HUES6 (cell line): ENCODE data around the gene ADGRL3.
"Not testable (repeated sequence)": the region's sequence is repeated elsewhere in the genome, so short reads cannot be mapped to it uniquely, and the experiment has no call there.

Source experiments
- H3K27ac ChIP-seq: 2 replicates; pipeline ENCODE4 v1.7.0; 2013; ENCODE audit warnings: low read depth, mild to moderate bottlenecking, low read length, inconsistent platforms
- H3K27me3 ChIP-seq: 2 replicates; pipeline ENCODE4 v1.6.1; 2013; ENCODE audit warnings: low read length; ENCODE audit not compliant: control insufficient read depth, insufficient read depth
- H3K36me3 ChIP-seq: 2 replicates; pipeline ENCODE4 v1.6.1; 2013; ENCODE audit warnings: low read length; ENCODE audit not compliant: control insufficient read depth, insufficient read depth
- H3K4me1 ChIP-seq: 2 replicates; pipeline ENCODE4 v1.6.1; 2013; ENCODE audit warnings: low read length; ENCODE audit not compliant: control insufficient read depth, insufficient read depth
- H3K4me3 ChIP-seq: 2 replicates; pipeline ENCODE4 v1.5.1; 2013; ENCODE audit warnings: low read depth, low read length
- H3K9ac ChIP-seq: one replicate; pipeline ENCODE4 v1.6.1; 2013; ENCODE audit warnings: mild to moderate bottlenecking, low read length
- H3K9me3 ChIP-seq: 2 replicates; pipeline ENCODE4 v1.6.1; 2013; ENCODE audit warnings: low read depth, low read length; ENCODE audit not compliant: control insufficient read depth, insufficient read depth

ADGRL3 gene

DNA sequence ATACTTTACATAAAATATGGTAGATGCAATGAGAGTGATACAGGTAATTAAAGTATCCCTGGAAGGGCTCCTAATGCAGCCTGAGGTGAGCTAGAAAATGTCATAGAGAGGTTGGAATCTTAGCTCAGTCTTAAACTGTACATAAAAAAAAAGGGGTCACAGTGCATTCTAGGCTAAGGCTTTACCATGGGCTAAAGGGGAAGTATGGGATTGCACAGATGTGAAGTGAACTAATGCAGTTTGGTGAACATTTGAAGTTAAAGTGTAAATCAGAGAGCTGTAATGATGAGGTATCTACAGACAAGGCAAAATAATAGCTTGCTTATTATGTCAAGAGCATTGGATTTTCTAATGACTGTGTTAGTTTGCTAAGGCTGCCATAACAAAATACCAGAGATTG, 405.9 kb downstream of the ADGRL3 start:
- Histone ChIP-seq H3K36me3 (no peaks in the 10 kb centered on the region), H3K4me3 (no peak overlapping the region), H3K27me3 (no peaks in the 10 kb centered on the region), H3K27ac (no peak overlapping the region), H3K4me1 (no peaks in the 10 kb centered on the region), H3K9me3 (peaks cover 3% of the 10 kb centered on the region; the same call in 1 of the 2 replicates), H3K9ac (no peak overlapping the region)

DNA sequence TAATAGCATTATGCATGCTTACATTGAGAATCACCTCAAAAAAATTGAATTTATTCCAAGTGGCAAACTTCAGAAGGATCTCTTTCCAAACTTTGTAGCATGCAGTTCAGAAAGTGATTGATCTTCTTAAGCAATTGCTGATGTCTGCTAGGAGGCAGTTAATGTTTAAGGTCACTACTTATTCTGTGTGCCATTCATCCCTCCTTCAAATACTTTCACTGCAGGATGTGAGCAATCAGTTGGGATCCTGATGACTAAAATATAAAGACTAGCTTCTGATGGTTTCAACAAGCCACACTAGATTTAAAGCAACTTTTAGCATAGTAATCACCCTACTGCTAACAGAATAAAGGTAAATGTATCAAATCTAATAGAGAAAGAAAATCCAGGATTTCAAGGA, 414.1 kb downstream of the ADGRL3 start:
- no peaks in the 10 kb centered on the region for H3K36me3 ChIP-seq
- no peaks in the 10 kb centered on the region for H3K4me1 ChIP-seq
- H3K9ac ChIP-seq = no peak overlapping the region
- no peaks in the 10 kb centered on the region for H3K27me3 ChIP-seq
- H3K27ac ChIP-seq = no peak overlapping the region
- no peaks in the 10 kb centered on the region for H3K9me3 ChIP-seq
- no peak overlapping the region for H3K4me3 ChIP-seq

DNA sequence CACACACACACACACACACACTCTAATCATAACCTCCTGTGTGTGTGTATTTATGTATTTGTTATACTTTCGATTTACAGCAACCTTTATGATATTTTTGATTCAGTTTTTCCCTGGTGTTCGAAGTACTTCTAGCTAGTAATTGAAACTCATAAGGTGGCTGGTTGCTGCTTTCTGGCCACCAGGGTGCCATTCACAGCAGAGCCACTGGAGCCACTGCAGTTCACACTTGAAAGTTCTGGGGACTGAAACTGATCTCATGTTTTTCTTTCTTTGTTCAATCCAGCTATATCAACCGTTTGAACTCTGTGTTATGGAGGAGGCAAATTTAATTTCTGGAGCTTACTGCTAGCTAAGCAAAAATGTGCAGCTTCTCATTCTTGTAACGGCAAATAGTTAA, 419.4 kb downstream of the ADGRL3 start:
- H3K27me3 ChIP-seq = no peaks in the 10 kb centered on the region
- no peaks in the 10 kb centered on the region for H3K9me3 ChIP-seq
- no peak overlapping the region for H3K4me3 ChIP-seq
- H3K9ac ChIP-seq = no peak overlapping the region
- H3K27ac ChIP-seq = no peak overlapping the region
- no peaks in the 10 kb centered on the region for H3K36me3 ChIP-seq
- H3K4me1 ChIP-seq = no peaks in the 10 kb centered on the region

DNA sequence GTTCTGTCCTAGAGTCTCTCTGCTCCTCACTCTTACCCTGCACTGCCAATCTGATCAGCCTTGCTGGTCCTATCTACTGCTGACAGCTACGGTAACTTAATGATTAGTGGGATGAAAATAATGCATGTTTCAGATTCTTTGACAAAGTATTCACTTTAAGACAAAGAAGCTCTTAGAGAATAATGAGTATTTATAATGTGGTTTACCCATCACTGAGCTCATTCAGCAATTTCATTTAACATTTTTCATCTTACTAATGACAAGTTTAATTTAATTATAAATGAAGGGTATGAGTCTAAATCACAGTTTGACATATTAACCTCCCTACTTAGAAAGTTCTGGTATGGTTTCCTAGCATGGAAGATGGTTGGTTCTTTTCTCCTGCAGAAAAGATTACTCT, 428.2 kb downstream of the ADGRL3 start:
- no peak overlapping the region for H3K9ac ChIP-seq
- no peaks in the 10 kb centered on the region for H3K4me1 ChIP-seq
- no peaks in the 10 kb centered on the region for H3K27me3 ChIP-seq
- H3K27ac ChIP-seq = no peak overlapping the region
- no peaks in the 10 kb centered on the region for H3K36me3 ChIP-seq
- no peak overlapping the region for H3K4me3 ChIP-seq
- no peaks in the 10 kb centered on the region for H3K9me3 ChIP-seq

DNA sequence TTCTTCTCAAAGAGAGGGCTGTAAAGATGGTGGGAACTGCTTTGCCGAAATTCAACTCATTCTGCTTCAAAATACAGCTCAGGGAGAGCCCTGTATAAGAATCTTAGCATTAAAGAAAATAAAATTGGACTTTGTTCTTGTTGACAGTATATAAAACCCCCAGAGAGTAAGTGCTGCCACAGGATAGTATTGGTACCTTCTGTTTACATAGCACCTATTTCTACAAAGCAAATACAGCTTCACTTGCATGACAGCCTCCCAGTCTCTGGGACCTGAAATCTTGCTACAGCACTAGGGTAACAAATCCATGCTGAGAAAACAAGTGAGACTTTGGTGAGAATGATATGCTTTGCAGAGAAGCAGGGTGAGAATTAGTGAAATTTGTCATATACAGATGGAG, 428.6 kb downstream of the ADGRL3 start:
- Histone ChIP-seq H3K9me3 (no peaks in the 10 kb centered on the region), H3K9ac (no peak overlapping the region), H3K4me3 (no peak overlapping the region), H3K27ac (no peak overlapping the region), H3K4me1 (no peaks in the 10 kb centered on the region), H3K36me3 (no peaks in the 10 kb centered on the region), H3K27me3 (no peaks in the 10 kb centered on the region)

DNA sequence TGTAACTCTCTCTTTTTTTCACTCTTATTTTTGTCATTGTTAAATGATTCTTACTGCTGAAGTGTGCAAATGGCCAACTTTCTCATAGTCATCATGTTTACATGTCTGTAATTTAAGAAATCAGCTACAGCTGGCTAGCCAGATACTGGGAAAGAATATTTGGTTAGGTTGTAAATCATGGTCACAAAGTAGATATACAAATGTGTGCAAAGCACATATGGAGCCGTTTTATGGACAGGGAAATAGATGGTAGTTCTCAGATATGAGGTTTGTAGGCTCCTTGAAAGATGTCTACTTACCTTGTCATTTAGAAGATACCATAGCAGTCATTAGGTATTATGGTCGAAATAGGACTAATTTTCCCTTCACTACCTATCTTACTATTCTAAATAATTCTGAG, 430.4 kb downstream of the ADGRL3 start:
- Histone ChIP-seq H3K4me3 (no peak overlapping the region), H3K4me1 (no peaks in the 10 kb centered on the region), H3K9me3 (no peaks in the 10 kb centered on the region), H3K27ac (no peak overlapping the region), H3K27me3 (no peaks in the 10 kb centered on the region), H3K9ac (no peak overlapping the region), H3K36me3 (no peaks in the 10 kb centered on the region)

DNA sequence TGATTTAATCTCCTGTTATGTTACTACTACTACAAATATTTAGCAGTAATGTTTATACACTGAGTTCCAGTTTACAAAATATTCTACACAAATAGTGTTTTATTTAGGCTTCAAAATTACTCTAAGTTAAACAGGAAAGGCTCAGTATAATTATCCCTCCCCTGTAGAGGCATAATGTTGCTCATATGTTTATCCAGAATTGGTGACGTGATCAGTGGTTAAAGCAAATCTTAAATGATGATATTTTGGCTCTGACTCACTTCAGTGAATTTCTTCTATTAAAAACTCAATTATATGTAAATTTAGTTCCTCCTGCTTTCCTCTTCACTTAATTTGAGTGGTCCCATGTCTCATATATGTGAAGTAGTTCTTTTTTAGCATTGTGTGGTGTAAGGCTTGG, 438.5 kb downstream of the ADGRL3 start:
- no peaks in the 10 kb centered on the region for H3K36me3 ChIP-seq
- H3K27ac ChIP-seq = no peak overlapping the region
- H3K4me3 ChIP-seq = no peak overlapping the region
- no peaks in the 10 kb centered on the region for H3K9me3 ChIP-seq
- no peak overlapping the region for H3K9ac ChIP-seq
- H3K27me3 ChIP-seq = no peaks in the 10 kb centered on the region
- no peaks in the 10 kb centered on the region for H3K4me1 ChIP-seq

DNA sequence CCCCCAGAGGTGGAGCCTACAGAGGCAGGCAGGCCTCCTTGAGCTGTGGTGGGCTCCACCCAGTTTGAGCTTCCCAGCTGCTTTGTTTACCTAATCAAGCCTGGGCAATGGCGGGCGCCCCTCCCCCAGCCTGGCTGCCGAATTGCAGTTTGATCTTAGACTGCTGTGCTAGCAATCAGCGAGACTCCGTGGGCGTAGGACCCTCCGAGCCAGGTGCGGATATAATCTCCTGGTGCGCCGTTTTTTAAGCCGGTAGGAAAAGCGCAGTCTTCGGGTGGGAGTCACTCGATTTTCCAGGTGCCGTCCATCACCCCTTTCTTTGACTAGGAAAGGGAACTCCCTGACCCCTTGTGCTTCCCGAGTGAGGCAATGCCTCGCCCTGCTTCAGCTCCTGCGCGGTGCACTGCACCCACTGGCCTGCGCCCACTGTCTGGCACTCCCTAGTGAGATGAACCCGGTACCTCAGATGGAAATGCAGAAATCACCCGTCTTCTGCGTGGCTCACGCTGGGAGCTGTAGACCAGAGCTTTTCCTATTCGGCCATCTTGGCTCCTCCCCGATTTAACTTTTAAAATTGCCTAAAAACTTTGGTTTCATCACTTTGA, 446.7 kb downstream of the ADGRL3 start:
- H3K36me3 ChIP-seq, H3K27ac ChIP-seq, H3K27me3 ChIP-seq, H3K4me1 ChIP-seq, H3K9me3 ChIP-seq: not testable (repeated sequence)
- peak overlapping the region; percentile 60 for H3K9ac ChIP-seq
- H3K4me3 ChIP-seq = peak overlapping the region; percentile 48

DNA sequence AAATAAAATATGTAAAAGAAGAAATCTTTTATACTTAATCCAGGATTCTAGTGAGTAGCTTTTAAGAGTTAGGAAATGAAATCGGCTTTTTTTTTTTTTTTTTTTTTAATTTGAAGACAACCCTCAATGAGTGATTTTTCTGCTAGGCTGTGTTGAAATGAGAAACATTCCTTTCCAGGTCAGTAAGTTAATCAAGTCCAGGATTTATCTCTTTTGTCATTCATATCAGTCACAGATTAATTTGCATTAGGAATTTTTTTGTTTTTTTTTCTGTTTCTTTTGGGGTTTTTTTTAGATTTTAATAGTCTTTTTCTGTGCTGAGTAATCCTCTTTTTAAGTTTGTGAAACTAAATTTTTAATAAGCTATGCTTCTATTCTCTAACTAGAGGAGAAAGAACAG, 448.1 kb downstream of the ADGRL3 start:
- Histone ChIP-seq H3K27ac (no peak overlapping the region), H3K9ac (no peak overlapping the region), H3K27me3 (no peaks in the 10 kb centered on the region), H3K36me3 (no peaks in the 10 kb centered on the region), H3K4me3 (no peak overlapping the region), H3K9me3 (no peaks in the 10 kb centered on the region), H3K4me1 (peaks cover 5% of the 10 kb centered on the region; the same call in 1 of the 2 replicates)

DNA sequence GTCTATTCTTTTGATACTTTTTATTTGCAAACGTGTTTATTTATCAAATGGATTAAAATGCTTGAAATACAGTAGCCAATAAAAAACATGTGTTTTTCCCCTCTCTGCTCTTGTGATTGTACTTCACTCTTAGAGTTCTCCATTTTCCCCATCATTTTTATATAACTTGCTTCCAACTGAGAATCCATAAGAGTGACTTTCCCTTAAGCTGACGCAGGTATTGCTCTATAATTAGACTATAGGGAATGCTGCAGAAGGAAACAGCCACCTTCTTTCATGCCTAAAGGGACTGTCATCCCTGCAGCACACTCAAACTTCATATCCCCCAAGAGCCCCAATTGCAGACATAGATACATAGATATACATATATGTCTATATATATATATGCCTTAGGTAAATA, 456.9 kb downstream of the ADGRL3 start:
- peaks cover 1% of the 10 kb centered on the region; the same call in 1 of the 2 replicates for H3K9me3 ChIP-seq
- no peaks in the 10 kb centered on the region for H3K36me3 ChIP-seq
- no peaks in the 10 kb centered on the region; the same call in 1 of the 2 replicates for H3K4me1 ChIP-seq
- no peak overlapping the region for H3K9ac ChIP-seq
- H3K4me3 ChIP-seq = no peak overlapping the region
- no peaks in the 10 kb centered on the region for H3K27me3 ChIP-seq
- H3K27ac ChIP-seq = no peak overlapping the region

DNA sequence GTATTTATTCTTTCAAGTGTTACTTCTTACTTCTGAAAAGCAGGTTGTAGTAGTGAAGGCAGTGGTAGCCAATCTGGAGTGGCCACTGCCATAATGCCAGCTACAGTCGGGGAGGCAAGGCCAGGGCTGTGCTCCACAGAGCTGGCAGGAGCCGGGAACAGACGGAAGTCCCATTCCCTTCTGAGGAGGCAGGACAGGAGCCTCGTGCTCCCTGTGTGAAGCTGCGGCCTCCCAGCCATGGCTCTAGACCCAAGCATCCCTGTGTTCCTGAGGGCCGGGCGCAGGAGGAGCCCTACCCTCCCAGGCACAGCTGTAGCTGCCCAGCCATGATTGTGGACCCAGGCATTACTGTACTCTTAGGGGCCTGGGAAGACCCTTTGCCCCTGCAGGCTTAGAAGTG, 461.8 kb downstream of the ADGRL3 start:
- Histone ChIP-seq H3K9me3 (peaks cover 15% of the 10 kb centered on the region; the same call in 1 of the 2 replicates), H3K27ac (no peak overlapping the region), H3K4me1 (no peaks in the 10 kb centered on the region), H3K9ac (no peak overlapping the region), H3K4me3 (no peak overlapping the region), H3K36me3 (no peaks in the 10 kb centered on the region), H3K27me3 (no peaks in the 10 kb centered on the region)

DNA sequence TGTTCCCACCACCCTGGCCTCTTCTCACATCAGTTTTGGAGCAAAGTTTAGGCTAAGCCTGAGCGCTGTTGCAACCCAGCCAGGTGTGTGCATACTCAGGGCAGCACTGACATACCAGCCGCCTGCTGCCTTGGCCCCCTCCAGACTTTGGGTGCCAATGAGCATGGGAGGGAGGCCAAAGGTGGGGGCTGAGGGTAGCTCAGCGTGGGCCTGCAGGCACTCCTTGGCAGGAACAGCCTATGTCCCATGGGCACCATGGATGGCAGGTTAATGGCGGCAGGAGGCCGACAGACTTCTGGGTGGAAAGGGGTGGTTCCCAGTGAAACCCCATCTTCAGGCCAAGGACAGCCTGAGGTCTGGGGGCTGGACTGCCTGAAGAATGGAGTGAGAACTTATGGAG, 462.2 kb downstream of the ADGRL3 start:
- no peak overlapping the region for H3K9ac ChIP-seq
- H3K36me3 ChIP-seq = no peaks in the 10 kb centered on the region
- peaks cover 15% of the 10 kb centered on the region; the same call in 1 of the 2 replicates for H3K9me3 ChIP-seq
- no peaks in the 10 kb centered on the region for H3K27me3 ChIP-seq
- no peak overlapping the region for H3K27ac ChIP-seq
- no peaks in the 10 kb centered on the region for H3K4me1 ChIP-seq
- no peak overlapping the region for H3K4me3 ChIP-seq
